HepG2 (cell line): ENCODE data around the gene NMU. TPM values are rescaled to one million over a fixed set of nuclear protein-coding genes. Genes with fewer than 3 reads are reported as not detected.

ENCODE experiments used
- AHR ChIP-seq: IDR thresholded peaks from 2 replicates; pipeline ENCODE4 v1.6.1; 2018; ENCODE audit warnings: missing genetic modification reagents, missing compliant biosample characterization
- AKNA ChIP-seq: sonication (generic); formaldehyde crosslinking; IDR thresholded peaks from 2 replicates; pipeline ENCODE4 v1.4.0; 2020; ENCODE audit warnings: missing genetic modification reagents, borderline replicate concordance
- ATF7 ChIP-seq, 2 experiments: fragments of 450-650 bp in 1 of 2; sonication (generic) in 1 of 2; formaldehyde crosslinking in 1 of 2; IDR thresholded peaks; 2 replicates each; pipeline versions ENCODE4 v1.4.0 to v1.6.1; 2016 to 2020; ENCODE audit warnings: antibody characterized with exemption in 1 of 2, mild to moderate bottlenecking in 1 of 2, missing genetic modification reagents in 1 of 2
- CREM ChIP-seq, 2 experiments: sonication (generic) in 1 of 2; formaldehyde crosslinking in 1 of 2; IDR thresholded peaks; 2 replicates each; pipeline versions ENCODE4 v1.4.0 to v1.6.1; 2016 to 2020; ENCODE audit warnings: antibody characterized with exemption in 1 of 2, mild to moderate bottlenecking in 1 of 2, missing genetic modification reagents in 1 of 2
- DNMT1 ChIP-seq: sonication (generic); formaldehyde crosslinking; IDR thresholded peaks from 2 replicates; pipeline ENCODE4 v1.5.1; 2020; ENCODE audit warnings: mild to moderate bottlenecking, missing genetic modification reagents
- DNMT3B ChIP-seq: conservative IDR thresholded peaks from 2 replicates; pipeline ENCODE4 v1.6.1; 2016; ENCODE audit warnings: missing biosample characterization, control low read depth
- FOXK2 ChIP-seq: fragments of 450-650 bp; IDR thresholded peaks from 2 replicates; pipeline ENCODE4 v1.6.1; 2016
- HBP1 ChIP-seq: IDR thresholded peaks from 2 replicates; pipeline ENCODE4 v1.6.1; 2016; ENCODE audit warnings: low read depth, control low read depth
- NR3C1 ChIP-seq: sonication (generic); formaldehyde crosslinking; IDR thresholded peaks from 2 replicates; pipeline ENCODE4 v1.4.0; 2020; ENCODE audit warnings: missing genetic modification reagents
- POLR2AphosphoS2 ChIP-seq: IDR thresholded peaks from 2 replicates; pipeline ENCODE4 v1.6.1; 2011; ENCODE audit warnings: low read depth, low read length, improper control_type of control experiment
- RFX3 ChIP-seq: IDR thresholded peaks from 2 replicates; pipeline ENCODE4 v1.6.1; 2016; ENCODE audit warnings: missing biosample characterization, missing genetic modification reagents
- SAFB2 ChIP-seq: sonication (generic); formaldehyde crosslinking; IDR thresholded peaks from 2 replicates; pipeline ENCODE4 v1.5.1; 2020; ENCODE audit warnings: missing genetic modification reagents, low read depth, mild to moderate bottlenecking, borderline replicate concordance
- SIN3A ChIP-seq: IDR thresholded peaks from 2 replicates; pipeline ENCODE4 v1.6.1; 2011; ENCODE audit warnings: low read depth, mild to moderate bottlenecking, control low read depth, low read length, borderline replicate concordance
- SMARCC2 ChIP-seq: fragments of 450-650 bp; IDR thresholded peaks from 2 replicates; pipeline ENCODE4 v1.6.1; 2017; ENCODE audit warnings: antibody characterized with exemption, mild to moderate bottlenecking
- SSRP1 ChIP-seq: IDR thresholded peaks from 2 replicates; pipeline ENCODE4 v1.6.1; 2016; ENCODE audit warnings: control low read depth
- TBX3 ChIP-seq: fragments of 450-650 bp; IDR thresholded peaks from 2 replicates; pipeline ENCODE4 v1.6.1; 2017; ENCODE audit warnings: antibody characterized with exemption, mild to moderate bottlenecking, inconsistent platforms, borderline replicate concordance
- WIZ ChIP-seq: sonication (generic); formaldehyde crosslinking; IDR thresholded peaks from 2 replicates; pipeline ENCODE4 v1.5.1; 2020; ENCODE audit warnings: mild to moderate bottlenecking, missing genetic modification reagents
- ZBTB34 ChIP-seq: sonication (generic); formaldehyde crosslinking; IDR thresholded peaks from 2 replicates; pipeline ENCODE4 v1.8.0; 2022; ENCODE audit warnings: mild to moderate bottlenecking, missing genetic modification reagents
- ZFP62 ChIP-seq: sonication (generic); formaldehyde crosslinking; IDR thresholded peaks from 2 replicates; pipeline ENCODE4 v1.4.0; 2020; ENCODE audit warnings: missing genetic modification reagents
- ZNF432 ChIP-seq: sonication (generic); formaldehyde crosslinking; IDR thresholded peaks from 2 replicates; pipeline ENCODE4 v1.5.0; 2020; ENCODE audit warnings: missing genetic modification reagents, mild to moderate bottlenecking, borderline replicate concordance
- ZNF451 ChIP-seq: sonication (generic); formaldehyde crosslinking; IDR thresholded peaks from 2 replicates; pipeline ENCODE4 v1.5.0; 2020; ENCODE audit warnings: mild to moderate bottlenecking, missing genetic modification reagents
- ZNF589 ChIP-seq: sonication (generic); formaldehyde crosslinking; conservative IDR thresholded peaks from 2 replicates; pipeline ENCODE4 v1.8.0; 2022; ENCODE audit warnings: mild to moderate bottlenecking, moderate library complexity, missing genetic modification reagents
- ZNF629 ChIP-seq: sonication (generic); formaldehyde crosslinking; conservative IDR thresholded peaks from 2 replicates; pipeline ENCODE4 v1.5.0; 2020; ENCODE audit warnings: missing genetic modification reagents
- ZNF644 ChIP-seq: IDR thresholded peaks from 2 replicates; pipeline ENCODE4 v1.6.1; 2016; ENCODE audit warnings: low read depth
- ZNF792 ChIP-seq: IDR thresholded peaks from 2 replicates; pipeline ENCODE4 v1.6.1; 2016
- polyA plus RNA-seq, 8 experiments: library from polyadenylated mRNA; depleted of rRNA in 3 of 8; stranded (reverse) in 7 of 8; unstranded in 1 of 8; fragments of >200 nt; fragmentation: Illumina TruSeq in 4 of 8; extraction: Trizol in 4 of 8; gene quantifications; 2 replicates each; pipeline versions ENCODE4 v1.2.1 to v1.2.3, GENCODE V29; 2011 to 2016; ENCODE audit warnings: low read depth in 4 of 8, missing spikeins in 1 of 8, mixed read lengths in 1 of 8; ENCODE audit not compliant: insufficient read depth in 1 of 8
- total RNA-seq, 5 experiments: library from RNA; depleted of rRNA; stranded (reverse); fragments of >200 nt; fragmentation: Illumina TruSeq; extraction: Trizol; gene quantifications; 2 replicates each; pipeline ENCODE4 v1.2.3, GENCODE V29; 2016; ENCODE audit warnings: low read depth in 1 of 5

Gene NMU
- total and polyA plus RNA-seq, 2 of the 13 experiments (the other 11 are each of a cell fraction or from before 2014, with no cell fraction given) = not detected

GRCh38 chr4:55545641-55546505, 90.2 kb downstream of the NMU start (continued):
- TF ChIP-seq AHR (CRISPR knock-in tag) = no peak
- TF ChIP-seq SIN3A = no peak; the same call in 1 of the 2 replicates
- no peak for TF ChIP-seq ZNF451 (CRISPR knock-in tag)
- no peak for TF ChIP-seq ZFP62 (CRISPR knock-in tag)
- TF ChIP-seq TBX3 = no peak
- no peak for TF ChIP-seq ZNF432 (CRISPR knock-in tag)
- no peak for TF ChIP-seq ZNF644 (CRISPR knock-in tag)
- no peak for TF ChIP-seq ZNF629 (CRISPR knock-in tag)
- no peak for TF ChIP-seq ATF7 (IDR thresholded peaks at IDR 0.05)
- no peak for TF ChIP-seq ATF7 (CRISPR knock-in tag; IDR thresholded peaks at IDR 0.05)
- TF ChIP-seq SAFB2 (CRISPR knock-in tag) = no peak
- no peak for TF ChIP-seq POLR2AphosphoS2
- no peak for TF ChIP-seq NR3C1 (CRISPR knock-in tag)
- TF ChIP-seq SMARCC2 = no peak
- no peak for TF ChIP-seq ZNF792 (CRISPR knock-in tag)
- no peak for TF ChIP-seq SSRP1 (CRISPR knock-in tag)
- no peak for TF ChIP-seq AKNA (CRISPR knock-in tag)
- TF ChIP-seq ZBTB34 (CRISPR knock-in tag) = peak; percentile 47; the same call in 1 of the 2 replicates
- TF ChIP-seq DNMT1 = no peak
- no peak; the same call in 1 of the 2 replicates for TF ChIP-seq DNMT3B (CRISPR knock-in tag)
- TF ChIP-seq FOXK2 = no peak
- no peak for TF ChIP-seq WIZ (CRISPR knock-in tag)
- no peak for TF ChIP-seq ZNF589
- no peak; the same call in 1 of the 2 replicates for TF ChIP-seq HBP1 (CRISPR knock-in tag)
- TF ChIP-seq RFX3 (CRISPR knock-in tag) = no peak
- TF ChIP-seq CREM (IDR thresholded peaks at IDR 0.05) = no peak
- TF ChIP-seq CREM (CRISPR knock-in tag; IDR thresholded peaks at IDR 0.05) = no peak
